CD4-positive, alpha-beta T cell treated with Interleukin-1 beta for 1 hour (primary cell): ENCODE results near the gene NBEA.
A peak's percentile ranks its signal among the peaks of the same experiment; 100 is the strongest.

Experiments used
- DNase-seq, 2 donors: peaks; one replicate each; pipeline ENCODE4 v3.0.0-alpha.2; 2020 to 2022

Gene NBEA

DNA sequence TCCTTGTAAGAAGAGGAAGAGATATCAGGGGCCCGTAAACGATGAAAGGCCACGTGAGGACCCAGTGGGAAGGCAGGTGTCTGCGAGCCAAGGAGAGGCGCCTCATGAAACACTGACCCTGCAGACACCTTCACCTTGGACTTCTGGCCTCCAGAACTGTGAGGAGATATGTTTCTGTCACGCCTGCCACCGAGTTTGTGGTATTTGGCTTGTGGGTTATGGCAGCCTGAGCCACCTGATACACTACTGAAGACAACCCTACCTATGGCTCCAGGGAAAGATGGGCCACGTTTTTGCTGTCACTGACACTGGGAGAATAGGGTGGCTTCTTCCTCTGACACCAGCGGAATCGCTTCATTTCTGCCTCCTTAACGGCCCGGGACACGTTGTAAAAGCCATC lies 752.0 kb downstream of the NBEA start:
- DNase-seq = no peak

DNA sequence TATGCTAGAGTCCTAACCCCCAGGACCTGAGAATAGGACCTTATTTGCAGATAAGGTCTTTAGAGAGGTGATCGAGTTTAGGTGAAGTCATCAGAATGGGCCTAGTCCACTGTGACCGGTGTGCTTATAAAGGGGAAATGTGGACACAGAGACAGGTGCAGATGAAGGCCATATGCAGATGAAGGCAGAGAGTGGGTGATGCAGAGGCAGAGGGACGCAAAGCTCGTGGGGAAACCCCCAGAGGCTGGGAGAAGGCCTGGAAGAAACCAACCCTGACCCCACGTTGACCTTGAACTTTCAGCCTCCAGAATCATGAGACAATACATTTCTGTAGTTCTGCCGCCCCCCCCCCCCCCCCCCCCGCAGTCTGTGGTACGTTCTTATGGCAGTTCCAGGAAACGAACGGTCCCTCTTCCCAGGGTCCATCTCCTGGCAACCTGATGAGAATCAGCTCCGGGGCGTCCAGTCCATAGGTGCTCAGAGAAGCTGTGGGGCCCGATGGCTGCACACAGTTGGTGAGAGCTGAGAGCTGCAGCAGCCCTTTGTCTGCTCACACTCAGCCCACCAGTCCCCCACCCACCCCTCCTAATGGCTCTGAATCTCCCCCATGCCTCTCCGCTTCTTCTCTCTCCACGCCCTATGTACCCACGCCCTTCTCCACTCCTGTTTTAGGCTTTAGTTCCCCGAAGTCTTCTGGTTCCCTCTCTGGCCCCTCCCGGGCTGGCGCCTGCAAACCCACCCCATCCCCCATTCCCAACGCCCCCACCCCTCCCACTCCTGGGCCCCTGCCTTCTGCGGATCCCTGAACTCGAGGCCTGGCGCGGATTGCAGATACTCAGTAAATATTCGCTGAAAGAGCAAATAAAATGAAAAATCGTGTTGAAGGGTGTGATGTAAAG lies 752.7 kb downstream of the NBEA start:
- no peak for DNase-seq

DNA sequence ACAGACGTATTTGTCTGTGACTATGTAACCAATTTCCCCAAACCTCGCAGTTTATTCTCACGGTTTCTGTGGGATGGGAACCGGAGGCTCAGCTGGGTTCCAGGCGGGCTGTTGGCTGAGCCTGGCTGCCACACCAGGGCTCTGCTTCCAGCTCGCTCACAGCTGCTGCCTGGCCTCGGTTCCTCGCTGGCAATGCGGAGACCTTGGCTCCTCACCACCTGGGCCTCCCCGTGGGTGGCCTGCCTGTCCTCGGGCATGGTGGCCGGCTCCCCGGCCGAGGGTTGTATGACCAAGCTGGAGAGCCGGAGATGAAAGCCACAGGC lies 753.3 kb downstream of the NBEA start:
- no peak for DNase-seq

DNA sequence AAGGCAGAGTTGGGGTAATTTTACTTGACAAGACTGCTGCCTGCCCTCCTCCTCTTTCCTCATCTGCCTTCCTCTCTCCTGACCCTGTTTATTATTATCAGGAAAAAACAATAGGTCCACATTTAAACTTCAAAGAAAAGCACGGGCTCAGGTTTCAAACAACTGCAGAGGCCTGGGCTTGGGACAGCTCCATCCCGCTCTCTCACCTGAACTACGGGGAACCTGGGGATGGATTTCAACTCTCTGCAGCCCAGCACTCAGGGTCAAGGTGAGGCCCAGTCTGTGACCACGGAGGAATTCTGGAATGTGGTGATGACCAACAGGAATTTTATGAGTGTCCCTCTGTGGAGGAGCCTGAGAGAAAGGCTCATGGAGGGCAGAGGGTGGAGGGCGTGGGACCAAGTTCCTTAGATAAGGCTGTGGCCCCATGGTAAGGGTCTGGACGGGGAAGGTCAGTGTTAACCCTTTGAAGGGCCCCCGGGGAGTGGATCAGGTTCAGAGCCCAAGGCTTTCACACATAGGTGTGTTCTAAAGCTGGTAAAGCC lies 755.2 kb downstream of the NBEA start:
- DNase-seq = no peak

DNA sequence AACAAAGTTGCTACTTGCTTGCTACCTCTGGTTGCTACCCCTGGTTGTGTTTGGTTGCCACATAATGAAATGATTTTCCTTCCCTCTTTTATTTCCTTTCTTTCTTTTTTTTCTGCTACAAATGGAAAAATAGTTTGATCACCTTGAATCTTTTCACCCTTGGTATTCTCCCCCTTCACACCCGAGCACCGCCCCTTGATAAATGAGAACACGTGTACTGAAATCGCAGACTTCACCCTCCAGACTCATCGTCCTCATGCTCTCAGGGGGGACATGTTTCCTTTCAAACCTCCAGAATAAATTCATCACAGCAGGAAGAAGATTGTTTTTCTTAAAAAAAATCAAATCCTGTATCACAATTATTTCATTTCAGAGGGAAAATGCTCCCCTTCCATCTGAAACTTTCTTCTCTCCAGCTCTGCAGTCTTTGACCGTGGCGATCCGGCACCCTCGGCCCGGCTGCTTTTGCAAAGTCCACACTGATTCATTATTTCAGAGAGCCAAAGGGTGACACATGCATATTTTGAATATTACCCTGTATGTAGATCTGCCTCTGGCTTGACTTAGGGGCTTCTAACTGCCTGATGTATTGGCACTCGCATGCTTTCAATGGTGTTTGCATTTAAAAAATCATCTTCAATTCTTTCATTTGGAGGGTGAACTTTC lies 757.0 kb downstream of the NBEA start:
- DNase-seq = no peak

DNA sequence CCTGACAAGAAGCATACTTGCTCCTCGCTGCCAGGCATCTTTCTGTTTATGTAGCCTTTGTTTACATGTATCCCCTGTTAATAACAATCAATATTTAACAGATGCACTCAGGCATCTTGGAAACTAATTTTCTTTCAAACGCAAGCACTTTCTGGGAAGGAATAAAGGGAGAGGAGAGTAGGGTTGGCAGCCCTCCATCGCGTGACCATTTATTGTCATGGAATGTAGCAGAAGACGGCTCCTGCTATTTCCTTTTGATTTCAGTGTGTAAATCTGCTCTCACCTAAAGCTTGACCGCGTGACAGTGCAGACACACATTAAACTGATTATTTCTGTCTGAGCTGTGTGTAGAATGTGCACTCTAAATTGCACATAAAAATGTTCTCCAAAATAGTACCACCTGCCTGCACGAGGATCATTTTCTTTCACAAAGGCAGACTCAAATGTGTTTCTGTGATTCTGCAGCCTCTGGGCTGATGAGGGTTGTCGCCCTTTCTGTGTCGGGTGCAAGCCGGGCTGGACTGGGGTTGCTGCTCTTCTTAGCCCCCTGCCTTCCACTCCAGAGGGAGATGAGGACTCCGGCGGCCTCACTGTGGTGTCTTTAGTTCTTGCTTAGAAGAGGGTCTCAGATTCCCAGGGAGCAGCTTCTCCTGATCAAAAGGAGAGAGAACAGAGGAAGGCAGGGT lies 757.9 kb downstream of the NBEA start:
- no peak for DNase-seq

DNA sequence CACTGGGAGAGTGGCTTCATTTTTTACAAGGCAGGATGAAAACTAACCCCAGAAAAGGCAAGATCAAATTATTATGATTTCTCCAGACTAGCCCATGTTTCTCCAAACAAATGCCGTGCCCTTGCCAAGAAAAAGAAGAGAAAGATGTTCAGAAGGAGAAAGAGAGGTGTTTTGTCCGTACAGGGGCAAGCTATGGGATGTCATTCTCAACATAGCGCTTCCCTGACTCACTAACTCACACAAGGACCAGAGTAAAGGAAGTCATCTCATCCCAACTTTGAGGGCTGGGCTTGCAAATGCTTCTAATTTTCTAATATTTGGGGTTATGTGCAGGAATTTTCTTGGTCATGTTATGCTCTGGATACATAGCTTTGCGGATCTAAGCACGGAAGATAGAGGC lies 758.6 kb downstream of the NBEA start:
- DNase-seq = no peak

DNA sequence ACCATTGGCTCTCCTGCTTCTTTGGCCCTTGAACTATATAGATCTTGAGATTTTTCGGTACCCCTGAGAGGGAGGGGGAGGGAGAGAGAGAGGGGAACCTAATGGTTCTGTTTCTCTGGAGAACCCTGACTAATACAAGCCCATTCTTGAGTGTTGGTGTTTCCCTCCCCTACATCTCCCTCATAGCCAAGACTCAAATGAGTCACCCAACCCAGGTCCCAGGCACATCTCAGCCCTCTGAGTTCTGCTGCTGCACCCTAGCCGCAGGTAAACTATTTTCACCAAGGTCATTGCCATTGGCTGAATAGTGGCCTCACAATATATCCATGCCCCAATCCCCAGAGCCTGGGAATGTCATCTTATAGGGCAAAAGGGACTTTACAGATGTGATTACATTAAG lies 760.2 kb downstream of the NBEA start:
- no peak for DNase-seq

DNA sequence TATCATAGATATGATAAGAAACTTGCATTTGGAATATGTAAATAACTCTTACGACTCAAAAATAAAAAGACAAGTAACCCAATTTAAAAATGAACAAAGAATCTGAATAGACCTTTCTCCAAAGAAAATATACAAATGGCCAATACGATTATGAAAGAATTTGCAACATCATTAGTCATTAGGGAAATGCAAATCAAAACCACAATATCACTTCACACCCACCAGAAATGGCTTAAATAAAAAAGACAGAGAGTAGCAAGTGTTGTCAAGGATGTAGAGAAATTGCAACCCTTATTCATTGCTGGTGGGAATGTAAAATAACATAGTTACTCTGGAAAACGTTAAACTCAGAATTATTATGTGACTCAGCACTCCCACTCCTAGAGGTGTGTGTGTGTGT lies 761.0 kb downstream of the NBEA start:
- DNase-seq = no peak

DNA sequence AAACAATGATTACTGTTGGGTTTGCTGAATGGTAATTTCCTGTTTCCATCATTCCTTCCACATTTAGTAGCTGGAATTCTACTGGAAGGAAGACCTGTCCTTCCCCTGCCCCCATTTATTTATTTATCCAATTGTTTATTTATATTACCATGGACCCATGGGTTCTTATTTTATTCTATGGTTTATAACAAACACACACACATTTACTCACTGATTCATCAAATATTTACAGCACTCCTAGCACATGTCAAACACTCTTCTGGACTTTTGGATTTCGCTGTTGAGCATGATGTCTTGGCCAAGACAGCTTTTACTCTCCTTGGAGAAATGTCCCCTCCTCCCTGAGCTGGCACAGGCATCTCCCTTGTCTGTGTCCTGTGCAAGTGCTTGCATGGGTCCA lies 762.3 kb downstream of the NBEA start:
- DNase-seq = no peak

DNA sequence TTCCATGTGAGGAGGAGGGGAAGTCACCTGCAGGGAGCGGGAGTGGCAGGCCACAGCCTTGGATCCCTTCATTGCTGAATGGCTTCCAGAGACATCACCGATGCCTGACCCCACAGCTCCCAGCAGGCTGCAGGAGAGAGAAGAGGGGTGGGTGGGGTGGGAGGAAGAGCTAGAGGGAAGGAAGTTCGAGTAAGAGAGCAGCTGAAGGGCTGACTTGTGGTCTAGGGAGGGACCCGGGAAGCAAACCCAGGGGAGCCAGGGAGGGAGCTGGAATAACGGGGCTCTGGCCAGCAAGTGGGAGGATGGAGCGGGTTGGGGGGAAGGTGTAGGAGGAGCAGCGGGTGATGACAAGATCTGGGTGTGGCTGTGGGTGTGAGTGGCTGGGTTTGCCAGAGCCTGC lies 764.2 kb downstream of the NBEA start:
- no peak for DNase-seq

DNA sequence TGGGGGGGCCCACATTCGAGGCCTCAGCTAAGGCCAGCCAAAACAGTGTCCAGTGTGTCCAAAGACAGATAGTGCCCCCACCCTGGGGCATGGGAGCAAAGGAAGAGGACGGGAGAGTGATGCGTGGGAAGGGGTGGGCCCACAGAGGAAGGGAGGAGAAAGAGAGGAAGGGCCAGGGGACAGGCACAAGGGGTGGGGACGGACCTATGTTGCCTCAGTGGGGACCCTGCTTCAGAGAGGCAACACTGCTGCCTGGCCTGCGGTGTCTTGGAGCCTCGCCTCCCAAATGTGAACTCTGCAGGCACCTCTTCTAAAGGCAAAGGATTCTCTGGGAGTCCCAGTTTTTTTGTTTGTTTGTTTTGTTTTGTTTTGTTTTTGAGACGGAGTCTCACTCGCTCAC lies 764.7 kb downstream of the NBEA start:
- DNase-seq = no peak

DNA sequence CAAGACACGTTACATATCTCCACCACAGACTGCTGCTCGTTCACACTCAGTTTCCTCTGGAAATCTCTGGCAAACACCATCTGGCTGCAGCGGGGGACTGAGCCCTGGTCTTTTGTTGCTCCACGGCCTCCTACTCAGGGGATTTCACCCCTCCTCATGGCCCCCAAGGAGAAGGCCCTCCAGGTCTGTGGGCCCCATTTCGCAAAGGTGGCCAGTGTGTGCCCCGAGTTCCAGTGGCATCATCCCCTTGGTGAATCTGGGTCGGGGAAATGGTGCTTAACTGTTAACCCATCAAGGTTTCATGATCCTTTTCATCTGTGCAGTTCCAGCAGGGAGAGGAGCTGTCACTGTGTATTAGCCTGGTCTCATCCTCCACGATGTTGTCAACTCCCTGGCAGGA lies 769.8 kb downstream of the NBEA start:
- DNase-seq = no peak

DNA sequence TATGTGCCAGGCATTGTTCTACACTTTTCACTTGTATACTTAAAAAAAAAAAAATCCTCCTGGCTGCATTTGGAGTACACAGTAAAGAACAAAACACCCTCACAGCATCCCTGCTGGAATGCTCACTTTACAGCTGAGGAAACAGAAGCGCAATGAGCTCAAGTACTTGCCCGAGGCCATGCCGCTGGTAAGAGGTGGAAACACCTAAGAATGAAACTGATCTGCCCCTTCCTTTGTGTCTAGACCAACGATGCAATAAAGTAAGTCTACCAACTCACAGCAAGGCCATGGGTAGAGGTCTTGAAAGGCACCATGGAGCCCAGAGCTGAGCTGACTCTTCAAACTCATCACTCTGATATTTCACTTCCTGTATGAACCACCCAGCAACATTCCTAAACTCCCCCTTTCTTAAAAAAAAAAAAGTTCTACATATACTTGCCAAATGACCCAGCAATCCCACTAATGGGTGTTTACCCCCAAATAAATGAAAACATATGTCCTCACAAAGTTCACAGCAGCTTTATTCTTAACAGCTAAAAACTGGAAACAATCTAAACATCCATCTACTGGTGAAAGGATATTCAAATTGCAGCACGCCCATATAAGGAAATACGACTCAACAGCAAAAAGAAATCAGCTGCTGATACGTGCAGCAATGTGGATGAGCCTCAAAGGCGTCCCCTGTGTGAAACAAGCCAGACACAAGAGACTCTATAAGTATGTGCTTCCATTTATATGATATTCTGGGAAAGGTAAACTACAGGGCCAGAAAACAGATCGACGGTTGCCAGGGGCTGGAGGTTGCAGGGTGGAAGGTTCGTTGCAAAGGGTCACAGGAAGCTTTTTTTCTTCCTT lies 771.1 kb downstream of the NBEA start:
- DNase-seq = no peak

DNA sequence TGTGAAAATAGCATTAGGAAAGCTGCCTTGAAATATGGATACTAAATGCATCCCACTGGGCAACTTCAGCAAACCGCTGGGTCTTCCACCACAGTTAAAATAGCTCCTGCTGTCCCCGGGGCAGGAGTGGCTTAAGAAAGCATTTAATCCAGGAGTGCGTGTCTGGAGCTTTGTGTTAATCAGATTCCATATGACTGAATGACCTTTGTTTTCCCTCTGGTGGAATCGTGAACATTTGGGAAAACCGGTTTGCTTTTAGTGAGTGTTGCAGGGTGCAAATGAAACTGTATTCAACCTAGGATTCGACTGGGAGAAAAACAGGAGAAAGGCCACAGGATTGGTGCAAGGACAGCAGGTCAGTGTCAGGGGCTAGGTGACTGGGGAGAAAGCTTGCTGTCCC lies 772.1 kb downstream of the NBEA start:
- DNase-seq = no peak

DNA sequence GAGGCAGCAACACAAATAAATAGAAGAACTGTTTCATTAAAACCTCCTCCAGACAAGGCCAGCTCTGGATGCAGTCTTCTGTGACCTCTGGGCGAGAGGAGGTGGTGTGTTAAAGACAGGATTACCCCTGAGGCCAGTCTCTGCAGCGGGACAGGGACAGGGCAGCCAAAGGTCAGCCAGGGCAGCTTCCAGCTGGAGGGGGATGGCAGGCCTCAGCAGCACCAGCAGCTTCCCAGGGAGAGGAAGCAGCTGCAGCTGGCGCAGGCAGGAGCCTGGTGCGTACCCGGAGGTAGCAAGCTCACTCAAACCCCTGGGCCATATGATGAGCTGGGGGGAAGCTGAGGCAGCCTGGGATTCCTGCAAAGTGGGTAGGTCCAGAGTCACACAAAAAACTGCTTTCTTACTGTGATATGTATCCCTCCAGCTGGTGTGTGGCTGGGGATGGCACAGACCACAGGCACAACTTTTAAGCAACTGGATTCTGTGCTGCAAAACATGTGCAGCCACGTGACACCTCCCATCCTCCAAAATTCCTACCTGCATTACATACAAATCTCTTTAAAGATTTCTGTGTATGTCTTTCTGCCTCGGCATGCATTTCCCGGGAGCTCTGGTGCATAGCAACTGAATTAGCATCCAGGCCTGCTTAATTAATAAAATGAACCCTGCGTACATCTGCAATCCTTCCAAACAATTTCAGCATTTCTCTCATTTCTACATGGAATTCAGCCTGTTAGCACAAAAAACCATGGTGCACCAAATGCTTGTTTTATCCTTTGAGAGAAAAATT lies 772.7 kb downstream of the NBEA start:
- DNase-seq = no peak

DNA sequence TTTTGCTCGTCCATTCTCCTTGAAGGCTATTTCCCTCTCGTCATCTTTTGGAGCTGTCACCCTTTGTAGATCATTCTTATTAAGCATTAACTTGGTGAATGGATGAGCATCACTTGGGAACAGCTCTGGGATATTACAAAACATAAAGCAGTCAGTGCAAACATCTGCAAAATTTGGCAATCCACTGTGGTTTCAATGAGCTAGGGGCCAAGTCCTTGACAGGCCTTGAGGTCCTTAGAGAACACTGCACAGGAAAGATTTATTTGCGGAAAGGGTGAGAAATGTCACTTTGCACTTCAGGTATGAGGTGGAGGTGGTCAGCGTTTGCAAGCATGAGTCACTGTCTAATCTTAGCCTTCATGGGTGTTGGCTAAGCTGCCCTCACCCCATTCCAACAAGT lies 774.1 kb downstream of the NBEA start:
- no peak for DNase-seq

DNA sequence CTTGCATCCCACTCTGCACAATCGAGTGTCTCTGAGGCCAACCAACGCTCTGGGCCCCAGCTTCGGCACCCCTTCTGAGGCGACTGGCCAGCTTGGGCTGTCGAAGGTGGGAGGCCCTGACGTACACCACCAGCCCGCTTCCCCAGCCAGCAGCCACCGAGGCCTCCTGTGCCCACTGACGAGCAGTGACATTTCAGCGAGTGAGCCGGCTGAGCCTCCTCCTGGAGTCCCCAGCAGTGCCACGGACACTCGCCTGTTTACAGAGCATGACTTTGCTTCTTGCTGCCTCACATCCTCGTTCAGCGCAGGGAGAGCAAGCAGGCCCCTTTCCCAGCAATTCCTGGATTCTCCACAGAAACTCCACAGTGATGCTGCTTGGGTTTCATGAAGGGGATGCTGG lies 774.7 kb downstream of the NBEA start:
- no peak for DNase-seq

DNA sequence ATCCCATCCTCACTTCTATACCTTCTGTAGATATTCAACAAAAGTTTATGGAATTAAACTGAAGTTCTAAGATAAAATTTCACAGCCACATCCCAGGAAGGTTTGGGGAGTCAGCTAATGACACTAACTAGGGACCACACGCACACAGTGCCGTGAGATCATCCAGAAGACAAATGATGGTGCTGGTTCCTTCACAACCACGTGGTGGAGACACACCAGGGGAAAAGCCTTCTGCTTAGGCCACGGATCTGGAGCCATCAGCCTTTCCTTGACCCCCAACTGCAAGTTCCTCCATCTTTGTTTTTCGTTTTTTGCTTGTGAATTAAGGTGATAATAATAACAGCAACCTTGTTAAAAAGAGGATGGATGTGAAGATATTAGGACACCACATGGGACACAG lies 776.0 kb downstream of the NBEA start:
- DNase-seq = no peak

DNA sequence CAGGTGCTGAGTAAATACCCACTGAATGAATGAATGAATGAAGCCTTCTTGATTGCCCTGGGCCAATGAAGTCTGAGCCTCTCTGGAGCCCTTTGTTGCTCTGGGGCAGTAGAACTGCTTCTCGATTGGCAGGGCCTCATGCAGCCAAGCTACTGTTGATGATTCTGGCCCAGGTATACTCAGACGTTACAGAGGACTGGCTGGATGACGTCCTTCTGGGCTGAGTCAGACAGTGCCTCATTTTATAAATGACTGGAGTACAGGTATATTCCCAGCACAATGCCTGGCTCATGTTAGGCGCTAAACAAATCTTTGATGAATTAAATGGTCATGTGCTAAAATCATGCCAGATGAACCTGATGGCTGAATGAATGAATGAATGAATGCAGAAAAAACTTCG lies 778.2 kb downstream of the NBEA start:
- no peak for DNase-seq

DNA sequence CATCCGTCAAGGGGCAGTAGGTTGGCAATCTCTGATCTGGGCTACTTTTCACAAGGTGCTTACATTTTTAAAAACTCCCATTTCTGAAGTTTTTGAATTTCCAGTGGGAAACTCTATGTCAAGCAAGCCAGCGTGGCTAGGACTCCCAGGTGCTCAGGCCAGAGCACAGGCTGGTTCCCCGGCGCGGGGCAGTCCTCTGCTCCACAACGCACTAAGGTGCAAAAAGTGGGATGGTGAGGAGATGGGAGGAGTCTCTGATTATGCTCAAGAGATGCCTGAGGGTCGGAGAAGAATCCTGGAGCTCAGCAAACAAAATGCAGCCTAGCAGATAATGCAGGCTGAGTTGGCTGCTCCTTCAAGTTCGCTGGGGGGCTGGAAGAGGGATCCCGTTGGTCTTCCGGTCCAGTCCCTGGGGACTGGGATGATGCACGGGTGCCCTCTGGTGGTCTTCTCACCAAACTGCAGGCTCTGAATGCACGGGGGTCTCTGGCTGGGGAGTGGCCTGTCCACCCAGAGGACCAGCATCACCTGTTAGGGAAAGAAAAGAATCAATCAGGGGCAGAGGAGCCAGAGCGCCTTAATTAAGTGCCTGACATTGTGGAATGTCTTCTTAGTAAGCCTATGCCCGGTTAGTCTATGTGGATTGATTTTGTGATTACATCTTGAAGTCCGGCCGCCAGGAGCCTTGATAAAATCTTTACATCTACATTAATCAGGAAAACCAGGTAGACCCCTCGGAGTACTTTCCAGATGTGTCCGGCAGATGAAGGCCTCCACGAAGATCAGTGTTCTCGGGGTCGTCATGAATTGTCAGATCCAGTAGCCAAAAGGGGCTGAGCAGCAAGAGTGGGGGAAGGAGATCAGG lies 778.9 kb downstream of the NBEA start:
- peak; percentile 10 to 14 for DNase-seq
